IMR-90 (cell line): ENCODE data around the gene SOX1. TPM values are rescaled to one million over a fixed set of nuclear protein-coding genes. Genes with fewer than 3 reads are reported as not detected.

ENCODE experiments used
- ATAC-seq: fragments of 200-7000 bp; cut with Tn5 transposase; 2 replicates; pipeline ENCODE4 v1.9.1; 2020; ENCODE audit warnings: low read depth, mild to moderate bottlenecking, moderate library complexity
- BruUV-seq: library from RNA; stranded (reverse); fragments of 400-500 nt; replicated peaks from 2 replicates; lab custom pipeline; 2021; lab: Mats Ljungman, UMichigan
- CTCF ChIA-PET: fragments of 300-600 bp; formaldehyde crosslinking; extraction: SDS; loops from one replicate; lab custom pipeline; 2021; ENCODE audit warnings: antibody characterized with exemption; lab: Yijun Ruan, JAX
- POLR2A ChIA-PET: fragments of 300-600 bp; sonication (Branson Sonifier 250); formaldehyde crosslinking; loops from one replicate; lab custom pipeline; 2022; ENCODE audit warnings: antibody characterized with exemption; ENCODE audit not compliant: unreplicated experiment; lab: Charles Lee
- DNase-seq: peaks from one replicate; pipeline ENCODE4 v3.0.0; 2013
- H2AFZ ChIP-seq: replicated peaks from 2 replicates; pipeline ENCODE3; 2013; ENCODE audit warnings: low read length, mild to moderate bottlenecking; ENCODE audit not compliant: poor library complexity
- H2AK5ac ChIP-seq: 2 replicates; pipeline ENCODE4 v1.6.1; 2013; ENCODE audit warnings: low read depth, low read length, inconsistent platforms
- H2AK9ac ChIP-seq: replicated peaks from 2 replicates; pipeline ENCODE3; 2013; ENCODE audit warnings: mild to moderate bottlenecking, low read depth, low read length, moderate library complexity; ENCODE audit not compliant: poor library complexity
- H2BK120ac ChIP-seq: 2 replicates; pipeline ENCODE4 v1.6.1; 2013; ENCODE audit warnings: low read depth, low read length, inconsistent platforms
- H2BK15ac ChIP-seq: 3 replicates; pipeline ENCODE4 v1.6.1; 2013; ENCODE audit warnings: low read depth, low read length, inconsistent platforms
- H2BK20ac ChIP-seq: 2 replicates; pipeline ENCODE4 v1.6.1; 2013; ENCODE audit warnings: low read depth, mild to moderate bottlenecking, inconsistent platforms, low read length, moderate library complexity
- H2BK5ac ChIP-seq: 2 replicates; pipeline ENCODE4 v1.6.1; 2013; ENCODE audit warnings: mild to moderate bottlenecking, low read depth, low read length, inconsistent platforms; ENCODE audit not compliant: poor library complexity, severe bottlenecking
- H3K14ac ChIP-seq: replicated peaks from 2 replicates; pipeline ENCODE4 v1.6.1; 2013; ENCODE audit warnings: low read depth, low read length, inconsistent platforms
- H3K18ac ChIP-seq: 2 replicates; pipeline ENCODE4 v1.6.1; 2013; ENCODE audit warnings: low read depth, low read length, control low read depth
- H3K23ac ChIP-seq: 2 replicates; pipeline ENCODE4 v1.6.1; 2013; ENCODE audit warnings: low read depth, low read length, inconsistent platforms
- H3K27ac ChIP-seq: 2 replicates; pipeline ENCODE4 v1.5.1; 2013; ENCODE audit warnings: mild to moderate bottlenecking, control low read depth, low read length; ENCODE audit not compliant: insufficient read depth
- H3K27me3 ChIP-seq: 2 replicates; pipeline ENCODE4 v1.6.1; 2013; ENCODE audit warnings: low read length; ENCODE audit not compliant: control insufficient read depth, insufficient read depth
- H3K36me3 ChIP-seq: 2 replicates; pipeline ENCODE4 v1.6.1; 2013; ENCODE audit warnings: low read length, mixed read lengths; ENCODE audit not compliant: control insufficient read depth, insufficient read depth
- H3K4ac ChIP-seq: 2 replicates; pipeline ENCODE4 v1.6.1; 2013; ENCODE audit warnings: low read depth, low read length, inconsistent platforms
- H3K4me1 ChIP-seq: 2 replicates; pipeline ENCODE4 v1.6.1; 2013; ENCODE audit warnings: low read length, mixed read lengths; ENCODE audit not compliant: control insufficient read depth, insufficient read depth
- H3K4me2 ChIP-seq: 2 replicates; pipeline ENCODE4 v1.6.1; 2013; ENCODE audit warnings: low read depth, mild to moderate bottlenecking, control low read depth, low read length, moderate library complexity
- H3K4me3 ChIP-seq: 2 replicates; pipeline ENCODE4 v1.5.1; 2013; ENCODE audit warnings: low read depth, mild to moderate bottlenecking, control low read depth, low read length, moderate library complexity; ENCODE audit not compliant: insufficient read depth
- H3K56ac ChIP-seq: 2 replicates; pipeline ENCODE4 v1.6.1; 2013; ENCODE audit warnings: low read length, inconsistent platforms; ENCODE audit not compliant: insufficient read depth; ENCODE audit errors: extremely low read depth
- H3K79me1 ChIP-seq, 2 experiments: 2 replicates each; pipeline ENCODE4 v1.6.1; 2013; ENCODE audit warnings: low read length in 2 of 2, inconsistent platforms in 1 of 2, low read depth in 1 of 2
- H3K9ac ChIP-seq: 2 replicates; pipeline ENCODE4 v1.6.1; 2013; ENCODE audit warnings: low read depth, low read length, control low read depth
- H3K9me1 ChIP-seq: 2 replicates; pipeline ENCODE4 v1.6.1; 2013; ENCODE audit warnings: low read length, inconsistent platforms; ENCODE audit not compliant: insufficient read depth
- H3K9me3 ChIP-seq: 2 replicates; pipeline ENCODE4 v1.6.1; 2013; ENCODE audit warnings: low read length; ENCODE audit not compliant: control insufficient read depth, insufficient read depth
- H4K20me1 ChIP-seq: 2 replicates; pipeline ENCODE4 v1.6.1; 2013; ENCODE audit warnings: low read length, inconsistent platforms; ENCODE audit not compliant: insufficient read depth
- H4K5ac ChIP-seq: 2 replicates; pipeline ENCODE4 v1.6.1; 2013; ENCODE audit warnings: mild to moderate bottlenecking, low read depth, low read length, control low read depth
- H4K8ac ChIP-seq, 2 experiments: 2 replicates each; pipeline ENCODE4 v1.6.1; 2013; ENCODE audit warnings: low read depth in 2 of 2, low read length in 2 of 2, control low read depth in 1 of 2, inconsistent platforms in 1 of 2
- H4K91ac ChIP-seq: 2 replicates; pipeline ENCODE4 v1.6.1; 2013; ENCODE audit warnings: low read depth, low read length, inconsistent platforms; ENCODE audit not compliant: insufficient read depth
- BHLHE40 ChIP-seq: fragments of 150-350 bp; IDR thresholded peaks from 2 replicates; pipeline ENCODE4 v1.6.1; 2016; ENCODE audit warnings: mild to moderate bottlenecking, low read depth, low read length
- CEBPB ChIP-seq: IDR thresholded peaks from 2 replicates; pipeline ENCODE4 v1.6.1; 2012; ENCODE audit warnings: low read depth, low read length, improper control_type of control experiment
- CTCF ChIP-seq: conservative IDR thresholded peaks from 2 replicates; pipeline ENCODE4 v1.5.1; 2012; ENCODE audit warnings: mild to moderate bottlenecking, low read depth, low read length, improper control_type of control experiment
- ELK1 ChIP-seq: fragments of 150-350 bp; IDR thresholded peaks from 2 replicates; pipeline ENCODE4 v1.6.1; 2016; ENCODE audit warnings: low read depth, mild to moderate bottlenecking, low read length, moderate library complexity, borderline replicate concordance
- FOS ChIP-seq: fragments of 150-350 bp; IDR thresholded peaks from 2 replicates; pipeline ENCODE4 v1.6.1; 2016; ENCODE audit warnings: low read depth, low read length
- MAZ ChIP-seq: IDR thresholded peaks from 2 replicates; pipeline ENCODE4 v1.6.1; 2012; ENCODE audit warnings: low read depth, mild to moderate bottlenecking, low read length, improper control_type of control experiment, moderate library complexity, borderline replicate concordance
- MXI1 ChIP-seq: IDR thresholded peaks from 2 replicates; pipeline ENCODE4 v1.6.1; 2012; ENCODE audit warnings: low read depth, mild to moderate bottlenecking, low read length, moderate library complexity, borderline replicate concordance
- NFE2L2 ChIP-seq: fragments of 150-350 bp; IDR thresholded peaks from 2 replicates; pipeline ENCODE4 v1.6.1; 2016; ENCODE audit warnings: low read depth, mild to moderate bottlenecking, low read length
- POLR2A ChIP-seq: IDR thresholded peaks from 2 replicates; pipeline ENCODE4 v1.6.1; 2012; ENCODE audit warnings: mild to moderate bottlenecking, low read depth, low read length
- RAD21 ChIP-seq: IDR thresholded peaks from 2 replicates; pipeline ENCODE4 v1.6.1; 2012; ENCODE audit warnings: low read length, improper control_type of control experiment
- RCOR1 ChIP-seq: IDR thresholded peaks from 2 replicates; pipeline ENCODE4 v1.6.1; 2012; ENCODE audit warnings: mild to moderate bottlenecking, low read length, improper control_type of control experiment; ENCODE audit not compliant: insufficient replicate concordance
- RFX5 ChIP-seq: IDR thresholded peaks from 2 replicates; pipeline ENCODE4 v1.8.0; 2012; ENCODE audit warnings: low read depth, mild to moderate bottlenecking, low read length, moderate library complexity
- WGBS, 2 experiments: methylation state at CpG; one replicate each; pipeline versions ENCODE4 v1.1.5 to v1.1.7; 2013; ENCODE audit warnings: missing lambda C conversion rate in 2 of 2; ENCODE audit not compliant: insufficient read length in 1 of 2; ENCODE audit errors: extremely low coverage in 2 of 2; 5-methylcytosine and 5-hydroxymethylcytosine counted together
- dilution Hi-C: fragments of 300-500 bp; cut with HindIII; formaldehyde crosslinking; loops from one replicate; pipeline ENCODE4 v1.14.3; 2018; ENCODE audit warnings: low sequenced_read_pairs; ENCODE audit not compliant: unreplicated experiment
- in situ Hi-C: fragments of 300-500 bp; cut with MboI; formaldehyde crosslinking; loops from 3 replicates; pipeline ENCODE4 v1.14.3; 2019; ENCODE audit warnings: low sequenced_read_pairs, inconsistent platforms, mixed read lengths
- intact Hi-C: fragments of 100-400 bp; cut with micrococcal nuclease; formaldehyde crosslinking; loops from 2 replicates; pipeline ENCODE4 v1.10.0; 2022
- polyA plus RNA-seq, 3 experiments: library from polyadenylated mRNA; depleted of rRNA; stranded (reverse); fragments of >200 nt; gene quantifications; 2 replicates each; pipeline ENCODE4 v1.2.3, GENCODE V29; 2012; ENCODE audit warnings: low replicate concordance in 1 of 3
- total RNA-seq: library from RNA; depleted of rRNA; stranded (reverse); fragments of >200 nt; gene quantifications from 2 replicates; pipeline ENCODE4 v1.2.3, GENCODE V29; 2012

SOX1 gene
- total and polyA plus RNA-seq, 2 of the 4 experiments (the other 2 are of a cell fraction): not detected

DNA sequence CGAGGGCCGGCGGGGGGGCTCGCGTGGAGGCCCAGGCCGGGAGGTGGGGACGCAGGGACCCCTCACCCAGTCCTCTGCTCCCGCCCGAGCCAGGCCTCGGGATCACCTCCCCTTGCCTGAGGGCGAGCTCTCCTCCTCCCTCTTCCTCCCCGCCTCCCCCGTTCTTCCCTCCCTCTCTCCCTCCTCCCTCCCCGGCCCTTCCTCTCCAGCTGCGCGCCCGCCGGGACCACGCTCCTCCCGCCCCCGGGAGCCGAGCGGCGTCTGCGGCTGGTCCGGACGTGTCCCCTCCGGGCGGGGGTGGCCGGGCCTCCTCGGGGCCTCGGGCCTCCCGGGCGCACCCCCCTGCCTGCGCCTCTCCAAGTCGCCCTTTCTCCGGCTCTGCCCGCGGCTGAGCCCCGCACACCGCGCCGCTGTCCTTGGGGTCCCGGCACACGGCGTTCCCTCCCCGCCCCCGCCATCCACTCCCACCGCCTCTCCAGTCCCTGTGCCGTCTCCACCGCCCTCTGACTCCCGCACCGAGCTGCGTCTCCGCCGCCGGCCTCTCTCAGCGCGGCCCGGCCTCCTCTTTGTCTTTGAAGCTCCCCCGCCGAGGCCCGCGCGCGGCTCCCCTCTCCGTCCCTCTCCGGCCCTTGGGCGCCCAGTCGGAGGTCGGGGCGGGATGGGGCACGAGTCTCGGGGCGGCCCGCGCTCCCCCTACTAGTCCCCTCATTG lies 5.7 kb downstream of the SOX1 start:
- H4K20me1 ChIP-seq: no peaks in the 10 kb centered on the region
- no peak overlapping the region for H2BK120ac ChIP-seq
- no peaks in the 10 kb centered on the region for H3K79me1 ChIP-seq
- H2AK9ac ChIP-seq: no peak overlapping the region
- H2BK20ac ChIP-seq: no peak overlapping the region
- H3K18ac ChIP-seq: no peak overlapping the region
- H3K4me2 ChIP-seq: no peak overlapping the region
- no peak for TF ChIP-seq RAD21
- no peak for TF ChIP-seq MAZ
- TF ChIP-seq ELK1: no peak
- no peak for TF ChIP-seq NFE2L2
- TF ChIP-seq MXI1: no peak
- TF ChIP-seq POLR2A: no peak
- no peak for TF ChIP-seq CEBPB
- no peak for TF ChIP-seq RCOR1
- no peak for TF ChIP-seq FOS
- TF ChIP-seq RFX5: no peak
- TF ChIP-seq CTCF: no peak
- TF ChIP-seq BHLHE40: no peak
- H2BK15ac ChIP-seq: no peak overlapping the region
- H3K4me3 ChIP-seq: no peak overlapping the region
- no peak overlapping the region for H3K56ac ChIP-seq
- intact Hi-C loops (no loop called here), in situ Hi-C loops (no loop called here), dilution Hi-C loops (no loop called here)
- H3K36me3 ChIP-seq: no peaks in the 10 kb centered on the region
- H2AFZ ChIP-seq: no peak overlapping the region
- no TSS peak for BruUV-seq
- H4K8ac ChIP-seq: no peak overlapping the region
- no peaks in the 10 kb centered on the region for H3K4me1 ChIP-seq
- H3K27me3 ChIP-seq: peaks cover 57% of the 10 kb centered on the region
- H3K27ac ChIP-seq: no peak overlapping the region
- H2AK5ac ChIP-seq: no peak overlapping the region
- ATAC-seq (no peak), DNase-seq (no peak)
- H2BK5ac ChIP-seq: no peak overlapping the region
- POLR2A ChIA-PET: no interaction called here
- H4K91ac ChIP-seq: no peak overlapping the region
- CTCF ChIA-PET: no interaction called here
- no peak overlapping the region for H4K5ac ChIP-seq
- no peak overlapping the region for H3K23ac ChIP-seq
- H3K9ac ChIP-seq: no peak overlapping the region
- peaks cover 6% of the 10 kb centered on the region; the same call in 1 of the 2 replicates for H3K9me3 ChIP-seq
- 0% methylated on average over 13 of the region's 77 CpGs; no CpG with 5 or more reads in 1 of the 2 experiments for WGBS, 2 experiments
- H3K9me1 ChIP-seq: no peaks in the 10 kb centered on the region
- no peak overlapping the region for H3K14ac ChIP-seq
- no peak overlapping the region for H3K4ac ChIP-seq
